Cardiac septum (tissue), 1 donor: Measurements from ENCODE around the gene MOV10. TPM values are rescaled to one million over a fixed set of nuclear protein-coding genes. Genes with fewer than 3 reads are reported as not detected.
"Not testable (repeated sequence)": the region's sequence is repeated elsewhere in the genome, so short reads cannot be mapped to it uniquely, and the experiment has no call there.

ENCODE experiments used
- DNase-seq: peaks from one replicate; pipeline ENCODE4 v3.0.0-alpha.2; 2020; ENCODE audit warnings: low spot score
- intact Hi-C: fragments of 100-400 bp; cut with DNase I; formaldehyde crosslinking; loops from one replicate; pipeline ENCODE4 v1.14.0; 2022
- total RNA-seq: library from RNA; stranded (reverse); fragmentation: NEBNext Ultra II Directional; extraction: Animal tissue kit (Norgen Biotek cat#: 25700); gene quantifications from one replicate; pipeline ENCODE4 v1.2.1, GENCODE V29; 2021
- donor health status: DM: no; HTN: no; CAD: no.

The MOV10 gene
- total RNA-seq, 1 donor from 2014 or later, result 18.3 TPM

DNA sequence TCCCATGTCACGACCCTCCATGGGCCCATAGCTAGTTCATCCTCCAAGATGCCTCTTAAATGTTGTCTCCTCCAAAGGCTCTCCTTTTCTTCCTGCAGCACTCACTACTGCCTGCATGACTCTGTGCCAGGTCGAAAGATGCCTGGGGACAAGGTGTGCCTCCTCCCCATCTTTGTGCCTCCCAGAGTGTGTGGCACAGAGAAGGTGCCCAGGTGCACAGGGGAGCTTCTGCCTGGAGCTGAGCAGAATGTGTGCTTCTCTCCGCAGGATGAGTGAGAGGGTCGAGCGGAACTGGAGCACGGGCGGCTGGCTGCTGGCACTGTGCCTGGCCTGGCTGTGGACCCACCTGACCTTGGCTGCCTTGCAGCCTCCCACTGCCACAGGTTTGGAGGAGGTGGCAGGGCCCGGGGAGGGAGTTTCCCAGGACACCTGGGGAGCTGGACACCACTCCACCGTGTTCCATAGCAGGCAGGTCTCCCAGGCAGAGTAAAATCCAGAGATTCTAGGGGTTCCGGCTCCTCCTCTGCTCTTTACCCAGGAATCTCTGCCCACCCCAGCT lies 47.6 kb downstream of the MOV10 start:
- DNase-seq, result no peak
- intact Hi-C loops, result no loop called here

DNA sequence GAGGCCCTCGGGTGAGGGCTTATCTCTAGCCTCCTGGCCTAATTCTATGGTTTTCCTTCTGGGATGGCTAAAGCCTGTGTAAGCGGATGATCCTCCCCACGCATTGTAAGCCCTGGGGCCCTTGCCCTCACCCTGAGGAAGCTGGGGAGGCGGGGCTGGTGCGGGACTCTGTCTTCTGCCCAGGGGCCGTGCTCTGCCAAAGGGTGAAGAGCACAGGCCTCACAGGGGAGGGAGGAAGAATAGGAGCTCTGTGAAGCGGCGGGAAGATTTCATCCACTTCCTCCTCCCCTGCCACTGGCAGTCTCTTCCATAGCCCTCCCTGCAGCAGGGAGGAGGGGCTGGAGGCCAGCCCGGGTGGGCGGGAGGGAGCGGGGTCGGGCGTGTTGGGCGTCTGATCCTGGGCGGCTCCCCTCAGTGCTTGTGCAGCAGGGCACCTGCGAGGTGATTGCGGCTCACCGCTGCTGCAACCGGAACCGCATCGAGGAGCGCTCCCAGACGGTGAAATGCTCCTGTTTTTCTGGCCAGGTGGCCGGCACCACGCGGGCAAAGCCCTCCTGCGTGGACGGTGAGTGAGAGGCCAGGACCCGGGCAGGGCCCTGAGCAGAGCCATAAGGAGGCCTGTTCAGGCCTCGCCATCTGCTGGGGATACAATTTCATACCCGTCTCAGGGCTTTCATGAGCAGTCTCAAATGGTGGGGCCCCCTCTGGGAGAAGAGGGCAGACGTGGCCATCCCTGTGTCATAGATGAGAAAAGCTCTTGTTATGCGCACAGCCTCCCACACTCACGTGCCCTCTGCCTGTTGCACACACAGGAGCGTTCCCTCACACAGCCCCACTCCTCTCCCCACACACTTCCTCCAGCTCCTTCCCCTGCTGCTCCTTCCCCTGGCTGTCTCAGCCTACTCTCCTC lies 48.4 kb downstream of the MOV10 start:
- intact Hi-C loops, result no loop called here
- DNase-seq, result no peak

DNA sequence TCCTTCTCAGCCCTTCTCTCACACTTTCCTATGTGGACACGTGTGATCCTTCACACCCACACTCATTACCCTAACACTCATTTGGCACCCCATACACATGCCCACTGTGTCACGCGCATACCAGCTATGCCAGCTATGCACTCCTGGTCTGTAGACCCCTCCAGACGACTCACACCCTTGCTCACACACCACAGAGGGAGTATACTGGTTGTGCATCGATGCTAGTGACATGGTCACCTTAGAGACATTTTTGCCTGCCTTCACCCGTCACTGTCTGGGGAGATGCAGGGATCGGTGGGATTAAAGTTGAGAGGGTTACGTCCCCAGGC lies 49.0 kb downstream of the MOV10 start:
- intact Hi-C loops, result no loop called here
- DNase-seq, result no peak

DNA sequence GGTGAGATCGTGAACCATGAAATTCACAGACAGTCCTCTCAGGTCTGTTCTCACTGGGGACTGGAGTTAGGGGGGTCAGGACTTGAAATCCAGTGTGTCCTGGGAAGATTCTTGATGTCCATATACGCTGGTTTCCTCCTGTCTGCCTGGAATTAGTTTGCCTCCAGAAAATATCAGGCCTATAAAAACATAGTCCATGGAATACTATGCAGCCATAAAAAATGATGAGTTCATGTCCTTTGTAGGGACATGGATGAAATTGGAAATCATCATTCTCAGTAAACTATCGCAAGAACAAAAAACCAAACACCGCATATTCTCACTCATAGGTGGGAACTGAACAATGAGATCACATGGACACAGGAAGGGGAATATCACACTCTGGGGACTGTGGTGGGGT lies 49.8 kb downstream of the MOV10 start:
- intact Hi-C loops, DNase-seq: not testable (repeated sequence)

DNA sequence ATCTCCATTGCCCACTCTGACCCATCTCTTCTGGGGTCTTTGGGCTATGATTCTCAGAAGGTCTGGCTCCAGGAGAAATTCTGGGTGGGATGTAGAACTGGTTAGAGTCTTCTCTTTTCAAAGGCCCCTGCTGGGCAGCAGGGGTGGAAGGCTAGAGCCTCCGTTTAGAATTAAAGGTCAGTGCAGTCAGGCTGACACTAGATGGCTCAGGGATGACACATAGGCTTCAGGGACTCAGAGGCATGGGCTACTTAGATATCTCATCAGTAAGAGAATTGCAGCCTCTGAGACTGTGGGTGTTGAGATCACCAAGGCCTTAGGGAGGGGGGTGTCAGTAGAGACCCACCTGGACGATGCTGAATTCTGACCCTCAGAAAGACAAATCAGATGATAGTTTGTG lies 53.3 kb downstream of the MOV10 start:
- intact Hi-C loops, result no loop called here

DNA sequence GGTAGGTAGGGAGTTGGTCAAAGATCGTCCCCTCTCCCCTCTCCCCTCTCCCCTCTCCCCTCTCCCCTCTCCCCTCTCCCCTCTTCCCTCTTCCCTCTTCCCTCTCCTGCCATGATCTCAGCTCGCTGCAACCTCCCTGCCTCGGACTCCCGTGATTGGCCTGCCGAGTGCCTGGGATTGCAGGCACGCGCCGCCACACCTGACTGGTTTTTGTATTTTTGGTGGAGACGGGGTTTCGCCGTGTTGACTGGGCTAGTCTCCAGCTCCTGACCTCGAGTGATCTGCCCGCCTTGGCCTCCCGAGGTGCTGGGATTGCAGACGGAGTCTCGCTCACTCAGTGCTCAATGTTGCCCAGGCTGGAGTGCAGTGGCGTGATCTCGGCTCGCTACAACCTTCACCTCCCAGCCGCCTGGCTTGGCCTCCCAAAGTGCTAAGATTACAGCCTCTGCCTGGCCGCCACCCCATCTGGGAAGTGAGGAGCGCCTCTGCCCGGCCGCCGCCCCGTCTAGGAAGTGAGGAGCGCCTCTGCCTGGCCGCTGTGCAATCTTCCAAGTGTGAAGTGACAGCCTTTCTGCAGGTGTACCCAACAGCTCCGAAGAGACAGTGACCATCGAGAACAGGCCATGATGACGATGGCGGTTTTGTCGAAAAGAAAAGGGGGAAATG lies 54.0 kb downstream of the MOV10 start:
- intact Hi-C loops, DNase-seq: not testable (repeated sequence)

More for the DNA sequence above, 53.3 kb downstream of the MOV10 start:
- no peak for DNase-seq

DNA sequence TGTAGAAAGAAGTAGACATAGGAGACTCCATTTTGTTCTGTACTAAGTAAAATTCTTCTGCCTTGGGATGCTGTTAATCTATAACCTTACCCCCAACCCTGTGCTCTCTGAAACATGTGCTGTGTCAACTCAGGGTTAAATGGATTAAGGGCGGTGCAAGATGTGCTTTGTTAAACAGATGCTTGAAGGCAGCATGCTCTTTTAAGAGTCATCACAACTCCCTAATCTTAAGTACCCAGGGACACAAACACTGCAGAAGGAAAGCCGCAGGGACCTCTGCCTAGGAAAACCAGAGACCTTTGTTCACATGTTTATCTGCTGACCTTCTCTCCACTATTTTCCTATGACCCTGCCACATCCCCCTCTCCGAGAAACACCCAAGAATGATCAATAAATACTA lies 54.6 kb downstream of the MOV10 start:
- intact Hi-C loops, DNase-seq: not testable (repeated sequence)

DNA sequence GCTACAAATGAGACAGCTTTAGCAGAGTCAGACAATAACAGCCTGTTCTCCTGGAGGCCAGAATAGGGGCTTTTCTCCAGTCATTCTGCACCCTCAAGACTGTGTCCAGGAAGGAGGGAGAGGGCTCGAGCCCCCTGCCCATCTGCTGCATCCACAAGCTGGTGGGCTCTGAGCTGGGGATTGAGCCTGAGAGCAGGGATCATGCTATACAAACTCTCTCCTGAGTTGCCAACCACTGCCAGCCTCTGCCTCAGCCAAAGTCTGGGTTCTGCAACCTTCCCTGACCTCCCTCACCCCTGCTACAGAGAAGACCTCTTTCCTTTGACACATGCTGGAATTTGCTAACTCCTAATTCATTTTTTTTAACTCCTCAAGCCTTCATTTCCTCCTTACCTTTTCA lies 55.5 kb downstream of the MOV10 start:
- intact Hi-C loops, result no loop called here
- no peak for DNase-seq

DNA sequence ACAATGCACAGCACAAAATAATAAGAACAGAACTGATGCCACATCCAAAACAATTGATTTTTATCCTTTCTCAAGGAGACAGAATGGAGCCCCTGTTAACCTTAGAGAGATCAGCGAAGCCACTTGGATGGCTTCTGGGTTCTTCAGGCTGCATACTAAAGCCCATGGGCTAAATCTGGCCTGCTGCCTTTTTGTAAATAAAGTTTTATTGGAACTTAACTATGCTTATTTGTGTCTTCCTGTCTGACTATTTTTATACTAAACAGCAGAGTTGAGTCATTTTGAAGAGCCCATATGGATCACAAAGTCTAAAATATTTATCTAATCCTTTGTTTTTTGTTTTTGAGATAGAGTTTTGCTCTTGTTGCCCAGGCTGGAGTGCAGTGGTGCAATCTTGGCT lies 57.0 kb downstream of the MOV10 start:
- DNase-seq, result no peak
- intact Hi-C loops, result no loop called here

DNA sequence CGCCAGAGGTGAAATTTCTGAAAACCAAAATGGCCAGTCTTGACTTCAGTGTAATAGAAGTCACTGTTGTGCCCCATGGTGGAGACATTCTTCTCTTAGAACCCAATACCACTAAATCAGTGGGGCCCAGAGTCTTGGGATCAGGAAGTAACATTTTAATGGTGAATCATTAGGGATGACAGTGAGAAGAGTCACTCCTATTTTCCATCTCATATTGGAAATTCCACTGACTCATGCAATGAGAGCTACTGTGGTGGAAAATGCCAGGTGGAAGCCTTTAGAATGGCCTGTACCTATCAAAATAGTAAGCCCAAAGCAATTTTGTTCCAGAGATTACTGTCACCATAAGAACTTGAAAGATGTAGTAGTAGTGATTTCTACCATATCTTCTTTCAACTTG lies 61.3 kb downstream of the MOV10 start:
- DNase-seq, result no peak
- intact Hi-C loops, result no loop called here

DNA sequence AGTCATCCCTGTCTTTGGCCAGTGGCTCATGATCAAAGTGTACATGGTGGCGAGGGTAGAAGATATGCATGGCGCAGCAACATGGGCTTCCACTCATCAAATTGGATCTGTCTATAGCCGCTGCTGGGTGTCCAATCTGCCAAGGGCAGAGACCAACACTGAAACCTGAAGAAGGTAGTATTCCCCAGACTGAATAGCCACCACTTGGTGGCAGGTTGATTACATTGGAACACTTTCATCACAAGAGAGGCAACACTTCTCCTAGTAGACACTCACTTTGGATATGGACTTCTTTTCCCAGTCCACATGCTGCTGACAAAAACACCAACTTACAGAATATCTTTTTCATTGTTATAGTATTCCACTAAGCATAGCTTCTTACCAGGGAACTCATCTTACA lies 63.1 kb downstream of the MOV10 start:
- intact Hi-C loops, result no loop called here
- DNase-seq, result no peak

DNA sequence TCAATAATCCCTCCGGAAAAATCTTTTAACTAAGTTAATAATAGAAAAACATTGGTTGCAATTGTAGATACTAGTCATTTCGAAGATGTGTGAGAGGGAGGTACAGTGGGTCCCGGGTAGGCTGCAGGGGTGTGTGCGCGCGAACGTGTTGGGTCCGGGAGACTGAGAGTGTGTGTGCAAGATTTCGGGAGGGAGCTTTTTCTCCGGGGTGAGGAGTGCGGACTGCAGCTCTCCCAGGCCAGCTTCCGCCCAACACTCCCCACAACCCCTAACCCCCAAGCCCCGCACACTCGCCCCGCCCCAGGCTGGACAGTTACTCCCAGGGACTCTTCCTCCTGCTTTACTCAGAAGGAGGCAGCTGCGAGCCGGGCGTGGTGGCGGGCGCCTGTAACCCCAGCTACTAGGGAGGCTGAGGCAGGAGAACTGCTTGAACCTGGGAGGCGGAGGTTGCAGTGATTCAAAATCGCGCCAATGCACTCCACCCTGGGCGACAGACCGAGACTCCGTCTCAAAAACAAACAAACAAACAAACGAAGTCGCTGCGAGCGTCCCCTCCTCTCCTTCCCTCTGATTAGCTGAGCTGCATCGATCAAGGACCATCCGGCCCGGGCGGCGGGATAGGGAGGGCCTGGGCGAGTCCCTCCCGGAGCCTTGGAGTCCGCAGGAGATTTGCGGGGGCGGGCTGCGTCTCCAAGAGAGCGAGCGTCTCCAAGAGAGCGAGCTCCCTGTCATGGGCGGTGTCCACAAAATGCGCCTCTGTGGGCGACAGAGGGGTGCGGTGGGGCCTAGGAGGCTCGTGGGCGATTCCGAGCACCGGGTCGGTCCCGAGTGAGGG lies 68.9 kb downstream of the MOV10 start:
- intact Hi-C loops, result no loop called here
- no peak for DNase-seq

DNA sequence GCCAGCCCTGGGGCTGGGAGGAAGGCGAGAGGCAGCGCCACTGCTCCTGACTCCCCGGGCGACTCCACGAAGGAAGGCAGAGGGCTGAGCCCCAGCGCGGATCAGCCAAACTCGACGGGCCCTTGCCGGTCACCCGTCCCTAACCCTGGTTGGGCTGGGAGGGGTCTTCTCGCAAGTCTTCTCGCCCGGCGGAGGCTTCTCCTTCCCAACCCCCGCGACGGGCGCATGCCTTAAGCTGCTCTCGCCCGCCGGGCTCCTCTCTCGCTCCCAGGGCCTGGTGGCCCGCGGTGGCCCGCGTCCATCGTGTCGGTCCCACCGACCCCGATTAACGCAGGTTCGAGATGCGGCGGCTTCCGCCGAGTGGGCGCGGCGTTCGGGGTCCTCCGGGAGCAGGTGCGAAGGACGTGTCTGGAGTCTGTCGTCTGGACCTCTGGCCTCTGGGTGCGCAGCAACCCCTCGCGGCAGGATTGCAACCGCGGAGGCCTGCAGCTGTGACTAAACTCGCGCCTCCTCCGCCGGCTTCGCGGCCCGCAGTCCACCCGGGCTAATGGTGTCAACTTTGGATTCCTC lies 69.6 kb downstream of the MOV10 start:
- intact Hi-C loops, result no loop called here
- no peak for DNase-seq

DNA sequence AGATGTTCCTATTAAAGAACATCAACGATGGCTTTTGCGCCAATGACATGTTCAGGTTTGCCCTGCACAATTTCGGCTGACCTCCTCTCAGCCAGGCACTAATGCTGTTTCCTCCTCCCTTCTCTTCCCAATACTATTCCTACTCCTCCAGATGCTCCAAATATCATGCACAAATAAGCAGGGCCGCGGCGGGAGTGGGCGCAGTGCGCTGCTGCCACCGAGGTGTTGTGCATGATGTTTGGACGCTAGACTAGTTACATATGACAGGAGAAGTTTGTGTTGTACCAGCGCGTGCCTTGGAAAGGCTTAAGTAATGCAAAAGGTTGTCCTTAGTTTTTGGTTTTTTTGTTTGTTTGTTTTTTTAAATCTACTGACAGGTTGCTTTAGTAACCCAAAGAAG lies 73.9 kb downstream of the MOV10 start:
- intact Hi-C loops, result no loop called here
- DNase-seq, result no peak

Other genes starting within 250 kb of the MOV10 start
- 5.7 TPM for gene WNT2B, start 165.7 kb upstream of the MOV10 start, total RNA-seq
- 14.0 TPM for gene ST7L, start 55.5 kb upstream of the MOV10 start, total RNA-seq
- 35.3 TPM for gene CAPZA1, start 54.8 kb upstream of the MOV10 start, total RNA-seq
- gene RHOC, start 32.5 kb downstream of the MOV10 start, total RNA-seq, result 270 TPM
- 10.7 TPM for gene PPM1J, start 40.7 kb downstream of the MOV10 start, total RNA-seq